GM12878 (cell line): Measurements from ENCODE around the gene MS4A6E. TPM values are rescaled to one million over a fixed set of nuclear protein-coding genes. Genes with fewer than 3 reads are reported as not detected.

Source experiments
- ATAC-seq: fragments of 200-7000 bp; cut with Tn5 transposase; 3 replicates; pipeline ENCODE4 v1.9.1; 2020; ENCODE audit warnings: mild to moderate bottlenecking, moderate library complexity
- BruUV-seq: library from RNA; stranded (reverse); fragments of 400-500 nt; replicated peaks from 2 replicates; lab custom pipeline; 2021; lab: Mats Ljungman, UMichigan
- CTCF ChIA-PET: fragments of 300-600 bp; sonication (Branson Sonifier 250); formaldehyde crosslinking; extraction: SDS; loops from one replicate; lab custom pipeline; 2021; ENCODE audit warnings: inconsistent platforms; lab: Yijun Ruan, JAX
- POLR2A ChIA-PET: fragments of 350-600 bp; formaldehyde crosslinking; extraction: SDS; loops from one replicate; lab custom pipeline; 2021; ENCODE audit warnings: inconsistent platforms; lab: Charles Lee
- RAD21 ChIA-PET: fragments of 300-600 bp; sonication (Branson Sonifier 250); formaldehyde crosslinking; loops from one replicate; lab custom pipeline; 2023; ENCODE audit warnings: antibody characterized with exemption; ENCODE audit not compliant: unreplicated experiment; lab: Charles Lee
- SMC1A ChIA-PET: fragments of 300-600 bp; sonication (Branson Sonifier 250); formaldehyde crosslinking; loops from one replicate; lab custom pipeline; 2023; ENCODE audit not compliant: unreplicated experiment, uncharacterized antibody; lab: Charles Lee
- DNase-seq: peaks from one replicate; pipeline ENCODE4 v3.0.0-alpha.2; 2011; ENCODE audit warnings: low read depth, low spot score
- FAIRE-seq: peaks from 3 replicates; lab custom pipeline; 2011; peaks lifted over from hg19 to GRCh38; lab: Jason Lieb, UNC
- H2AFZ ChIP-seq: 2 replicates; pipeline ENCODE4 v1.6.0; 2011; ENCODE audit warnings: low read depth, low read length, control low read depth; ENCODE audit not compliant: control insufficient read depth
- H3K27ac ChIP-seq: 2 replicates; pipeline ENCODE4 v1.5.1; 2011; ENCODE audit warnings: control low read depth; ENCODE audit not compliant: control insufficient read depth, insufficient read depth
- H3K27me3 ChIP-seq, 2 experiments: replicated peaks in 1 of 2; 2 replicates each; pipeline versions ENCODE4 v1.6.0 to v1.6.1; 2011; ENCODE audit warnings: low read length in 1 of 2; ENCODE audit not compliant: control insufficient read depth in 2 of 2, insufficient read depth in 2 of 2
- H3K36me3 ChIP-seq, 2 experiments: 2 replicates each; pipeline ENCODE4 v1.5.1; 2011; ENCODE audit warnings: low read length in 1 of 2; ENCODE audit not compliant: control insufficient read depth in 2 of 2, insufficient read depth in 2 of 2
- H3K4me1 ChIP-seq: 2 replicates; pipeline ENCODE4 v1.6.1; 2011; ENCODE audit warnings: mild to moderate bottlenecking, low read length, moderate library complexity, mixed read lengths; ENCODE audit not compliant: control insufficient read depth, insufficient read depth
- H3K4me2 ChIP-seq: 2 replicates; pipeline ENCODE4 v1.6.0; 2011; ENCODE audit warnings: control low read depth; ENCODE audit not compliant: control insufficient read depth, insufficient read depth
- H3K4me3 ChIP-seq: fragments of 200-600 bp; sonication (generic); 2 replicates; pipeline ENCODE4 v1.5.1; 2016
- H3K79me2 ChIP-seq: 2 replicates; pipeline ENCODE4 v1.6.0; 2011; ENCODE audit warnings: low read length; ENCODE audit not compliant: control insufficient read depth, insufficient read depth
- H3K9ac ChIP-seq: 2 replicates; pipeline ENCODE4 v1.8.0; 2011; ENCODE audit warnings: low read length, control low read depth, mixed read lengths; ENCODE audit not compliant: control insufficient read depth, insufficient read depth
- H3K9me3 ChIP-seq: replicated peaks from 3 replicates; pipeline ENCODE4 v1.5.1; 2011; ENCODE audit warnings: mild to moderate bottlenecking, low read length; ENCODE audit not compliant: control insufficient read depth, insufficient read depth
- H4K20me1 ChIP-seq: 2 replicates; pipeline ENCODE4 v1.6.0; 2011; ENCODE audit not compliant: control insufficient read depth, insufficient read depth
- CBX5 ChIP-seq: sonication (generic); IDR thresholded peaks from 2 replicates; pipeline ENCODE4 v1.6.1; 2016; ENCODE audit warnings: low read depth, moderate library complexity, mild to moderate bottlenecking, inconsistent platforms
- IRF4 ChIP-seq: IDR thresholded peaks from 2 replicates; pipeline ENCODE4 v1.6.1; 2011; ENCODE audit warnings: low read depth, low read length
- JUND ChIP-seq: IDR thresholded peaks from 2 replicates; pipeline ENCODE4 v1.6.1; 2012; ENCODE audit warnings: low read depth, mild to moderate bottlenecking, low read length, improper control_type of control experiment, moderate library complexity
- MXI1 ChIP-seq: fragments of 150-350 bp; IDR thresholded peaks from 2 replicates; pipeline ENCODE4 v1.6.1; 2011; ENCODE audit warnings: low read depth, mild to moderate bottlenecking, inconsistent platforms, low read length, improper control_type of control experiment
- MYB ChIP-seq: fragments of 150-350 bp; IDR thresholded peaks from 2 replicates; pipeline ENCODE4 v1.6.1; 2014; ENCODE audit warnings: mild to moderate bottlenecking, low read depth, low read length, borderline replicate concordance
- RUNX3 ChIP-seq: IDR thresholded peaks from 2 replicates; pipeline ENCODE4 v1.6.1; 2012; ENCODE audit warnings: low read length, inconsistent platforms
- STAT1 ChIP-seq: fragments of 450-650 bp; conservative IDR thresholded peaks from 2 replicates; pipeline ENCODE4 v1.6.1; 2014; ENCODE audit warnings: antibody characterized with exemption, mild to moderate bottlenecking
- STAT3 ChIP-seq: IDR thresholded peaks from 2 replicates; pipeline ENCODE4 v1.6.1; 2011; ENCODE audit warnings: low read depth, low read length, improper control_type of control experiment
- ZSCAN29 ChIP-seq: fragments of 450-650 bp; IDR thresholded peaks from 2 replicates; pipeline ENCODE4 v1.6.1; 2017; ENCODE audit warnings: mild to moderate bottlenecking, moderate library complexity
- in situ Hi-C: fragments of 300-500 bp; cut with MboI; formaldehyde crosslinking; loops from 9 replicates; pipeline ENCODE4 v1.14.3; 2018; ENCODE audit warnings: mixed read lengths
- intact Hi-C: fragments of 100-400 bp; cut with micrococcal nuclease; formaldehyde crosslinking; loops from one replicate; pipeline ENCODE4 v1.14.2; 2022; ENCODE audit not compliant: unreplicated experiment
- polyA plus RNA-seq, 11 experiments: library from polyadenylated mRNA; depleted of rRNA in 4 of 11; unstranded in 6 of 11; stranded (reverse) in 5 of 11; fragments of >200 nt; fragmentation: Nextera tagmentation in 4 of 11; fragmentation: Illumina TruSeq in 1 of 11; extraction: Ambion mirVana in 4 of 11; extraction: Trizol in 1 of 11; gene quantifications; 1 replicate in 1 of 11; 2 replicates in 10 of 11; pipeline versions ENCODE4 v1.2.1 to v1.2.3, GENCODE V29; 2011 to 2016; ENCODE audit warnings: inconsistent platforms in 2 of 11, missing spikeins in 2 of 11, low read depth in 1 of 11
- total RNA-seq, 4 experiments: library from RNA; depleted of rRNA in 3 of 4; stranded (reverse); fragments of >200 nt in 3 of 4; fragmentation: Illumina TruSeq in 1 of 4; extraction: Trizol in 1 of 4; gene quantifications; 2 replicates each; pipeline versions ENCODE4 v1.2.1 to v1.2.3, GENCODE V29; 2013 to 2021
- TF ChIP-seq, protein P1 (sequence below): fragments of 450-650 bp; IDR thresholded peaks from 2 replicates; pipeline ENCODE4 v1.6.1; 2016; ENCODE audit warnings: mild to moderate bottlenecking, moderate library complexity, borderline replicate concordance
- TF ChIP-seq, protein P2 (sequence below): IDR thresholded peaks from 2 replicates; pipeline ENCODE4 v1.6.1; 2012; ENCODE audit warnings: low read depth, low read length, improper control_type of control experiment
- TF ChIP-seq, protein P3 (sequence below): fragments of 450-650 bp; IDR thresholded peaks from 2 replicates; pipeline ENCODE4 v1.6.1; 2017; ENCODE audit warnings: mild to moderate bottlenecking, low read depth, inconsistent platforms; ENCODE audit not compliant: poor library complexity, severe bottlenecking
- TF ChIP-seq, protein P4 (sequence below): IDR thresholded peaks from 2 replicates; pipeline ENCODE4 v1.6.1; 2012; ENCODE audit warnings: improper control_type of control experiment, low read depth, low read length; ENCODE audit not compliant: insufficient replicate concordance

The MS4A6E gene
- total and polyA plus RNA-seq, 10 of the 15 experiments (the other 5 are each of a cell fraction or from before 2014, with no cell fraction given), result 0.14 to 0.86 (median 0.47) TPM; not detected in 5

DNA sequence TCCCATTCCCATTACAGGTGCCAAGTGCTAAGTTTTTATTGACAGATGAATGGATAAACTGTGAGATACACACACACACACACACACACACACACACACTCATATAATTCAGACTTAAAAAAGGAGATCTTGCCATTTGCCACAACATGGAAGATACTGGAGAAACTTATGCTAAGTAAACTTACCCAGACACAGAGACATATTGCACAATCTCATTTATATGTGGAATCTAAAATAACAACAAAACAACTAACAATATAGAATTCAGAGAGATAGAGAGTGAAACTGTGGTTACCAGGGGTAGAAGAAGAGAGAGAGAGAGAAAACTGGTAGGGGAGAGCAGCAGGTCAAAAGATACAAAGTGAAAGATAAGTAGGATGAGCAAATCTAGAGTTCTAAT lies 1.4 kb downstream of the MS4A6E start:
- Histone ChIP-seq H3K9me3 (peaks cover 3% of the 10 kb centered on the region; the same call in 2 of the 3 replicates), H3K4me1 (no peaks in the 10 kb centered on the region), H3K27me3 (no peaks in the 10 kb centered on the region), H3K27ac (no peak overlapping the region), H3K4me2 (no peak overlapping the region), H3K36me3 (no peaks in the 10 kb centered on the region), H2AFZ (no peak overlapping the region), H3K79me2 (no peaks in the 10 kb centered on the region), H4K20me1 (no peaks in the 10 kb centered on the region), H3K9ac (no peak overlapping the region), H3K4me3 (no peak overlapping the region)
- ATAC-seq, result no peak
- ChIA-PET POLR2A (no interaction called here), RAD21 (no interaction called here), CTCF (no interaction called here), SMC1A (no interaction called here)
- BruUV-seq, result no TSS peak
- no peak for DNase-seq
- intact Hi-C loops (no loop called here), in situ Hi-C loops (no loop called here)
- no peak for FAIRE-seq
- TF ChIP-seq MYB (no peak), IRF4 (no peak), JUND (no peak), STAT1 (no peak), ZSCAN29 (no peak), STAT3 (no peak), RUNX3 (no peak), CBX5 (no peak), MXI1 (no peak)
- TF ChIP-seq, protein P1, sequence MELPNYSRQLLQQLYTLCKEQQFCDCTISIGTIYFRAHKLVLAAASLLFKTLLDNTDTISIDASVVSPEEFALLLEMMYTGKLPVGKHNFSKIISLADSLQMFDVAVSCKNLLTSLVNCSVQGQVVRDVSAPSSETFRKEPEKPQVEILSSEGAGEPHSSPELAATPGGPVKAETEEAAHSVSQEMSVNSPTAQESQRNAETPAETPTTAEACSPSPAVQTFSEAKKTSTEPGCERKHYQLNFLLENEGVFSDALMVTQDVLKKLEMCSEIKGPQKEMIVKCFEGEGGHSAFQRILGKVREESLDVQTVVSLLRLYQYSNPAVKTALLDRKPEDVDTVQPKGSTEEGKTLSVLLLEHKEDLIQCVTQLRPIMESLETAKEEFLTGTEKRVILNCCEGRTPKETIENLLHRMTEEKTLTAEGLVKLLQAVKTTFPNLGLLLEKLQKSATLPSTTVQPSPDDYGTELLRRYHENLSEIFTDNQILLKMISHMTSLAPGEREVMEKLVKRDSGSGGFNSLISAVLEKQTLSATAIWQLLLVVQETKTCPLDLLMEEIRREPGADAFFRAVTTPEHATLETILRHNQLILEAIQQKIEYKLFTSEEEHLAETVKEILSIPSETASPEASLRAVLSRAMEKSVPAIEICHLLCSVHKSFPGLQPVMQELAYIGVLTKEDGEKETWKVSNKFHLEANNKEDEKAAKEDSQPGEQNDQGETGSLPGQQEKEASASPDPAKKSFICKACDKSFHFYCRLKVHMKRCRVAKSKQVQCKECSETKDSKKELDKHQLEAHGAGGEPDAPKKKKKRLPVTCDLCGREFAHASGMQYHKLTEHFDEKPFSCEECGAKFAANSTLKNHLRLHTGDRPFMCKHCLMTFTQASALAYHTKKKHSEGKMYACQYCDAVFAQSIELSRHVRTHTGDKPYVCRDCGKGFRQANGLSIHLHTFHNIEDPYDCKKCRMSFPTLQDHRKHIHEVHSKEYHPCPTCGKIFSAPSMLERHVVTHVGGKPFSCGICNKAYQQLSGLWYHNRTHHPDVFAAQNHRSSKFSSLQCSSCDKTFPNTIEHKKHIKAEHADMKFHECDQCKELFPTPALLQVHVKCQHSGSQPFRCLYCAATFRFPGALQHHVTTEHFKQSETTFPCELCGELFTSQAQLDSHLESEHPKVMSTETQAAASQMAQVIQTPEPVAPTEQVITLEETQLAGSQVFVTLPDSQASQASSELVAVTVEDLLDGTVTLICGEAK, result no peak
- TF ChIP-seq, protein P2, sequence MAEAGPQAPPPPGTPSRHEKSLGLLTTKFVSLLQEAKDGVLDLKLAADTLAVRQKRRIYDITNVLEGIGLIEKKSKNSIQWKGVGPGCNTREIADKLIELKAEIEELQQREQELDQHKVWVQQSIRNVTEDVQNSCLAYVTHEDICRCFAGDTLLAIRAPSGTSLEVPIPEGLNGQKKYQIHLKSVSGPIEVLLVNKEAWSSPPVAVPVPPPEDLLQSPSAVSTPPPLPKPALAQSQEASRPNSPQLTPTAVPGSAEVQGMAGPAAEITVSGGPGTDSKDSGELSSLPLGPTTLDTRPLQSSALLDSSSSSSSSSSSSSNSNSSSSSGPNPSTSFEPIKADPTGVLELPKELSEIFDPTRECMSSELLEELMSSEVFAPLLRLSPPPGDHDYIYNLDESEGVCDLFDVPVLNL, result no peak
- TF ChIP-seq, protein P3, sequence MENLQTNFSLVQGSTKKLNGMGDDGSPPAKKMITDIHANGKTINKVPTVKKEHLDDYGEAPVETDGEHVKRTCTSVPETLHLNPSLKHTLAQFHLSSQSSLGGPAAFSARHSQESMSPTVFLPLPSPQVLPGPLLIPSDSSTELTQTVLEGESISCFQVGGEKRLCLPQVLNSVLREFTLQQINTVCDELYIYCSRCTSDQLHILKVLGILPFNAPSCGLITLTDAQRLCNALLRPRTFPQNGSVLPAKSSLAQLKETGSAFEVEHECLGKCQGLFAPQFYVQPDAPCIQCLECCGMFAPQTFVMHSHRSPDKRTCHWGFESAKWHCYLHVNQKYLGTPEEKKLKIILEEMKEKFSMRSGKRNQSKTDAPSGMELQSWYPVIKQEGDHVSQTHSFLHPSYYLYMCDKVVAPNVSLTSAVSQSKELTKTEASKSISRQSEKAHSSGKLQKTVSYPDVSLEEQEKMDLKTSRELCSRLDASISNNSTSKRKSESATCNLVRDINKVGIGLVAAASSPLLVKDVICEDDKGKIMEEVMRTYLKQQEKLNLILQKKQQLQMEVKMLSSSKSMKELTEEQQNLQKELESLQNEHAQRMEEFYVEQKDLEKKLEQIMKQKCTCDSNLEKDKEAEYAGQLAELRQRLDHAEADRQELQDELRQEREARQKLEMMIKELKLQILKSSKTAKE, result no peak
- TF ChIP-seq, protein P4, sequence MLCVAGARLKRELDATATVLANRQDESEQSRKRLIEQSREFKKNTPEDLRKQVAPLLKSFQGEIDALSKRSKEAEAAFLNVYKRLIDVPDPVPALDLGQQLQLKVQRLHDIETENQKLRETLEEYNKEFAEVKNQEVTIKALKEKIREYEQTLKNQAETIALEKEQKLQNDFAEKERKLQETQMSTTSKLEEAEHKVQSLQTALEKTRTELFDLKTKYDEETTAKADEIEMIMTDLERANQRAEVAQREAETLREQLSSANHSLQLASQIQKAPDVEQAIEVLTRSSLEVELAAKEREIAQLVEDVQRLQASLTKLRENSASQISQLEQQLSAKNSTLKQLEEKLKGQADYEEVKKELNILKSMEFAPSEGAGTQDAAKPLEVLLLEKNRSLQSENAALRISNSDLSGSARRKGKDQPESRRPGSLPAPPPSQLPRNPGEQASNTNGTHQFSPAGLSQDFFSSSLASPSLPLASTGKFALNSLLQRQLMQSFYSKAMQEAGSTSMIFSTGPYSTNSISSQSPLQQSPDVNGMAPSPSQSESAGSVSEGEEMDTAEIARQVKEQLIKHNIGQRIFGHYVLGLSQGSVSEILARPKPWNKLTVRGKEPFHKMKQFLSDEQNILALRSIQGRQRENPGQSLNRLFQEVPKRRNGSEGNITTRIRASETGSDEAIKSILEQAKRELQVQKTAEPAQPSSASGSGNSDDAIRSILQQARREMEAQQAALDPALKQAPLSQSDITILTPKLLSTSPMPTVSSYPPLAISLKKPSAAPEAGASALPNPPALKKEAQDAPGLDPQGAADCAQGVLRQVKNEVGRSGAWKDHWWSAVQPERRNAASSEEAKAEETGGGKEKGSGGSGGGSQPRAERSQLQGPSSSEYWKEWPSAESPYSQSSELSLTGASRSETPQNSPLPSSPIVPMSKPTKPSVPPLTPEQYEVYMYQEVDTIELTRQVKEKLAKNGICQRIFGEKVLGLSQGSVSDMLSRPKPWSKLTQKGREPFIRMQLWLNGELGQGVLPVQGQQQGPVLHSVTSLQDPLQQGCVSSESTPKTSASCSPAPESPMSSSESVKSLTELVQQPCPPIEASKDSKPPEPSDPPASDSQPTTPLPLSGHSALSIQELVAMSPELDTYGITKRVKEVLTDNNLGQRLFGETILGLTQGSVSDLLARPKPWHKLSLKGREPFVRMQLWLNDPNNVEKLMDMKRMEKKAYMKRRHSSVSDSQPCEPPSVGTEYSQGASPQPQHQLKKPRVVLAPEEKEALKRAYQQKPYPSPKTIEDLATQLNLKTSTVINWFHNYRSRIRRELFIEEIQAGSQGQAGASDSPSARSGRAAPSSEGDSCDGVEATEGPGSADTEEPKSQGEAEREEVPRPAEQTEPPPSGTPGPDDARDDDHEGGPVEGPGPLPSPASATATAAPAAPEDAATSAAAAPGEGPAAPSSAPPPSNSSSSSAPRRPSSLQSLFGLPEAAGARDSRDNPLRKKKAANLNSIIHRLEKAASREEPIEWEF, result no peak
